ENCODE results near the gene UBE2O. TPM values are rescaled to one million over a fixed set of nuclear protein-coding genes. Genes with fewer than 3 reads are reported as not detected.

UBE2O gene
- total RNA-seq, 5 donors from 2014 or later (not counting 1 experiment from before 2014, with no cell fraction given), result 33.9 to 57.8 (median 47.5) TPM

GRCh38 chr17:76452127-76452659 is 759 bp downstream of the UBE2O start:
- ChIA-PET CTCF (no interaction called here), POLR2A (no interaction called here)
- DNase-seq (peak in 5 of 35 experiments; percentile 8 to 39 (median 15)), ATAC-seq (replicated peaks in 1 of 4) (peak in 3 of 4 experiments; percentile 3 to 28 (median 17))
- no peaks in the 10 kb centered on the region for H3K27me3 ChIP-seq (replicated peaks in 1 of 2; ENCODE audit: control insufficient read depth in 2 of 2, extremely low read depth in 1 of 2, insufficient read depth in 2 of 2, low read length in 1 of 2)
- Mint-ChIP-seq H3K4me3 (peak overlapping the region; percentile 81 to 87 (median 85)), H3K27me3 (no peaks in the 10 kb centered on the region), H3K36me3 (no peaks in the 10 kb centered on the region), H3K4me1 (peaks cover 48 to 55% (median 49%) of the 10 kb centered on the region in 3 donors), H3K9me3 (no peaks in the 10 kb centered on the region), H3K27ac (peak overlapping the region; percentile 49 to 64)
- no peak overlapping the region for H3K27ac ChIP-seq (ENCODE audit: low read length)
- 1% methylated on average over 28 of the region's 29 CpGs for WGBS (ENCODE audit: insufficient coverage)
- peaks cover 0 to 4% of the 10 kb centered on the region in 2 donors for H3K36me3 ChIP-seq (ENCODE audit: control insufficient read depth in 2 of 2, extremely low read depth in 1 of 2, insufficient read depth in 1 of 2, low read length in 1 of 2)
- peaks cover 10 to 23% of the 10 kb centered on the region in 2 experiments for H3K4me1 ChIP-seq (ENCODE audit: control insufficient read depth in 1 of 2, extremely low read depth in 1 of 2, insufficient read depth in 2 of 2, low read length in 2 of 2)
- peak overlapping the region; percentile 62 to 67 for H3K4me3 ChIP-seq (ENCODE audit: control insufficient read depth in 1 of 2, extremely low read depth in 1 of 2, low read length in 1 of 2)
- H3K9me3 ChIP-seq, result no peaks in the 10 kb centered on the region

- Mint-ChIP-seq H3K4me1 (peaks cover 53 to 59% (median 55%) of the 10 kb centered on the region in 3 donors), H3K9me3 (no peaks in the 10 kb centered on the region), H3K4me3 (peak overlapping the region; percentile 81 to 87 (median 85)), H3K27ac (no peak overlapping the region), H3K36me3 (no peaks in the 10 kb centered on the region), H3K27me3 (no peaks in the 10 kb centered on the region)
- no peak overlapping the region for H3K27ac ChIP-seq (ENCODE audit: low read length)
- ATAC-seq (replicated peaks in 1 of 4) (no peak), DNase-seq (no peak)
- peak overlapping the region in 1 of 2 donors; percentile 67 for H3K4me3 ChIP-seq (ENCODE audit: control insufficient read depth in 1 of 2, extremely low read depth in 1 of 2, low read length in 1 of 2)
- H3K27me3 ChIP-seq (replicated peaks in 1 of 2; ENCODE audit: control insufficient read depth in 2 of 2, extremely low read depth in 1 of 2, insufficient read depth in 2 of 2, low read length in 1 of 2), result no peaks in the 10 kb centered on the region
- ChIA-PET CTCF (interaction anchor here in 1 of 2 donors (0.8 kb wide), 1 partner anchor 52 kb away, joined by 3 read pairs; no protein-coding TSS in a partner anchor), POLR2A (no interaction called here)
- H3K36me3 ChIP-seq (ENCODE audit: control insufficient read depth in 2 of 2, extremely low read depth in 1 of 2, insufficient read depth in 1 of 2, low read length in 1 of 2), result peaks cover 0 to 4% of the 10 kb centered on the region in 2 donors
- peaks cover 10 to 23% of the 10 kb centered on the region in 2 experiments for H3K4me1 ChIP-seq (ENCODE audit: control insufficient read depth in 1 of 2, extremely low read depth in 1 of 2, insufficient read depth in 2 of 2, low read length in 2 of 2)
- WGBS (ENCODE audit: insufficient coverage), result 89% methylated on average over 4 of the region's 6 CpGs
- no peaks in the 10 kb centered on the region for H3K9me3 ChIP-seq
These were observed 1.4 kb downstream of the UBE2O start for GRCh38 chr17:76451506-76451905.

GRCh38 chr17:76449126-76449525 is 3.8 kb downstream of the UBE2O start:
- ChIA-PET CTCF (interaction anchor here in 1 of 2 donors (0.8 kb wide), 1 partner anchor 15 kb away, joined by 3 read pairs; no protein-coding TSS in a partner anchor), POLR2A (interaction anchor here in 1 of 2 donors (0.6 kb wide), 1 partner anchor 279 kb away, joined by 10 read pairs; no protein-coding TSS in a partner anchor)
- DNase-seq (no peak), ATAC-seq (replicated peaks in 1 of 4) (no peak)
- 100% methylated on average over 2 of the region's 6 CpGs for WGBS (ENCODE audit: insufficient coverage)
- Mint-ChIP-seq H3K27me3 (no peaks in the 10 kb centered on the region), H3K4me1 (peaks cover 77 to 80% (median 77%) of the 10 kb centered on the region in 3 donors), H3K4me3 (no peak overlapping the region), H3K27ac (no peak overlapping the region), H3K36me3 (no peaks in the 10 kb centered on the region), H3K9me3 (no peaks in the 10 kb centered on the region)
- Histone ChIP-seq H3K27ac (ENCODE audit: low read length) (no peak overlapping the region), H3K4me3 (ENCODE audit: control insufficient read depth in 1 of 2, extremely low read depth in 1 of 2, low read length in 1 of 2) (no peak overlapping the region), H3K4me1 (ENCODE audit: control insufficient read depth in 1 of 2, extremely low read depth in 1 of 2, insufficient read depth in 2 of 2, low read length in 2 of 2) (peaks cover 10 to 23% of the 10 kb centered on the region in 2 experiments), H3K9me3 (no peaks in the 10 kb centered on the region), H3K36me3 (ENCODE audit: control insufficient read depth in 2 of 2, extremely low read depth in 1 of 2, insufficient read depth in 1 of 2, low read length in 1 of 2) (peaks cover 0 to 4% of the 10 kb centered on the region in 2 donors), H3K27me3 (replicated peaks in 1 of 2; ENCODE audit: control insufficient read depth in 2 of 2, extremely low read depth in 1 of 2, insufficient read depth in 2 of 2, low read length in 1 of 2) (no peaks in the 10 kb centered on the region)

GRCh38 chr17:76447931-76448652 is 4.9 kb downstream of the UBE2O start:
- H3K36me3 ChIP-seq (ENCODE audit: control insufficient read depth in 2 of 2, extremely low read depth in 1 of 2, insufficient read depth in 1 of 2, low read length in 1 of 2), result peaks cover 0 to 4% of the 10 kb centered on the region in 2 donors
- no peak overlapping the region for H3K4me3 ChIP-seq (ENCODE audit: control insufficient read depth in 1 of 2, extremely low read depth in 1 of 2, low read length in 1 of 2)
- H3K36me3 Mint-ChIP-seq, result peaks cover 3% of the 10 kb centered on the region
- no peaks in the 10 kb centered on the region for H3K27me3 ChIP-seq (replicated peaks in 1 of 2; ENCODE audit: control insufficient read depth in 2 of 2, extremely low read depth in 1 of 2, insufficient read depth in 2 of 2, low read length in 1 of 2)
- H3K4me1 ChIP-seq (ENCODE audit: control insufficient read depth in 1 of 2, extremely low read depth in 1 of 2, insufficient read depth in 2 of 2, low read length in 2 of 2), result peaks cover 10 to 17% of the 10 kb centered on the region in 2 experiments
- POLR2A ChIA-PET, result interaction anchor here (0.6 to 0.7 kb wide), 3 partner anchors 14 to 280 kb away, joined by 3 to 10 read pairs (median 8); no protein-coding TSS in a partner anchor
- H3K27ac ChIP-seq (ENCODE audit: low read length), result no peak overlapping the region
- no peaks in the 10 kb centered on the region for H3K9me3 Mint-ChIP-seq
- no peaks in the 10 kb centered on the region for H3K9me3 ChIP-seq
- no peak overlapping the region for H3K4me3 Mint-ChIP-seq
- no peak overlapping the region for H3K27ac Mint-ChIP-seq
- ATAC-seq (replicated peaks in 1 of 4), result no peak
- no peak for DNase-seq
- WGBS (ENCODE audit: insufficient coverage), result 94% methylated on average over 5 of the region's 7 CpGs
- peaks cover 79 to 83% (median 82%) of the 10 kb centered on the region in 3 donors for H3K4me1 Mint-ChIP-seq
- H3K27me3 Mint-ChIP-seq, result no peaks in the 10 kb centered on the region
- CTCF ChIA-PET, result interaction anchor here in 1 of 2 donors (0.5 to 0.8 kb wide), 3 partner anchors 13 to 342 kb away, joined by 3 read pairs; no protein-coding TSS in a partner anchor

- H3K4me3 Mint-ChIP-seq, result no peak overlapping the region
- Histone ChIP-seq H3K4me1 (ENCODE audit: control insufficient read depth in 1 of 2, extremely low read depth in 1 of 2, insufficient read depth in 2 of 2, low read length in 2 of 2) (peaks cover 8 to 18% of the 10 kb centered on the region in 2 experiments), H3K36me3 (ENCODE audit: control insufficient read depth in 2 of 2, extremely low read depth in 1 of 2, insufficient read depth in 1 of 2, low read length in 1 of 2) (peaks cover 0 to 6% of the 10 kb centered on the region in 2 donors), H3K4me3 (ENCODE audit: control insufficient read depth in 1 of 2, extremely low read depth in 1 of 2, low read length in 1 of 2) (no peak overlapping the region), H3K27ac (ENCODE audit: low read length) (no peak overlapping the region), H3K9me3 (no peaks in the 10 kb centered on the region), H3K27me3 (replicated peaks in 1 of 2; ENCODE audit: control insufficient read depth in 2 of 2, extremely low read depth in 1 of 2, insufficient read depth in 2 of 2, low read length in 1 of 2) (no peaks in the 10 kb centered on the region)
- peaks cover 84 to 88% (median 87%) of the 10 kb centered on the region in 3 donors for H3K4me1 Mint-ChIP-seq
- ChIA-PET CTCF (interaction anchor here in 1 of 2 donors (1.0 kb wide), 1 partner anchor 19 kb away, joined by 3 read pairs; no protein-coding TSS in a partner anchor), POLR2A (no interaction called here)
- H3K36me3 Mint-ChIP-seq, result peaks cover 8% of the 10 kb centered on the region
- ATAC-seq (replicated peaks in 1 of 4) (no peak), DNase-seq (no peak)
- H3K9me3 Mint-ChIP-seq, result no peaks in the 10 kb centered on the region
- H3K27me3 Mint-ChIP-seq, result no peaks in the 10 kb centered on the region
- WGBS (ENCODE audit: insufficient coverage), result 95% methylated on average over 7 of the region's 9 CpGs
- no peak overlapping the region for H3K27ac Mint-ChIP-seq
These were observed 6.3 kb downstream of the UBE2O start for GRCh38 chr17:76446449-76447231.

All from T-cell (primary cell).